Neural cell (in vitro differentiated cells): ENCODE measurements around the gene MEX3D.

Source experiments
- CTCF ChIP-seq: fragments of 450-650 bp; IDR thresholded peaks from 2 replicates; pipeline ENCODE4 v1.5.1; 2014; ENCODE audit warnings: antibody characterized with exemption, mild to moderate bottlenecking, moderate library complexity; ENCODE audit not compliant: poor library complexity, severe bottlenecking
- EZH2 ChIP-seq: fragments of 200-600, 300-800 bp; shearing (Covaris generic), sonication (generic); IDR thresholded peaks from 2 replicates; pipeline ENCODE4 v1.6.1; 2014; ENCODE audit warnings: antibody characterized with exemption, low read length, borderline replicate concordance, mild to moderate bottlenecking; ENCODE audit not compliant: insufficient read depth, poor library complexity, severe bottlenecking
- RAD21 ChIP-seq: fragments of 450-650 bp; conservative IDR thresholded peaks from 2 replicates; pipeline ENCODE4 v1.6.1; 2014; ENCODE audit warnings: antibody characterized with exemption, mild to moderate bottlenecking, moderate library complexity
- TF ChIP-seq, protein P1 (sequence below): IDR thresholded peaks from 2 replicates; pipeline ENCODE4 v1.6.1; 2012; ENCODE audit warnings: borderline replicate concordance

- TF ChIP-seq CTCF (no peak), RAD21 (no peak), EZH2 (no peak)
- TF ChIP-seq, protein P1, sequence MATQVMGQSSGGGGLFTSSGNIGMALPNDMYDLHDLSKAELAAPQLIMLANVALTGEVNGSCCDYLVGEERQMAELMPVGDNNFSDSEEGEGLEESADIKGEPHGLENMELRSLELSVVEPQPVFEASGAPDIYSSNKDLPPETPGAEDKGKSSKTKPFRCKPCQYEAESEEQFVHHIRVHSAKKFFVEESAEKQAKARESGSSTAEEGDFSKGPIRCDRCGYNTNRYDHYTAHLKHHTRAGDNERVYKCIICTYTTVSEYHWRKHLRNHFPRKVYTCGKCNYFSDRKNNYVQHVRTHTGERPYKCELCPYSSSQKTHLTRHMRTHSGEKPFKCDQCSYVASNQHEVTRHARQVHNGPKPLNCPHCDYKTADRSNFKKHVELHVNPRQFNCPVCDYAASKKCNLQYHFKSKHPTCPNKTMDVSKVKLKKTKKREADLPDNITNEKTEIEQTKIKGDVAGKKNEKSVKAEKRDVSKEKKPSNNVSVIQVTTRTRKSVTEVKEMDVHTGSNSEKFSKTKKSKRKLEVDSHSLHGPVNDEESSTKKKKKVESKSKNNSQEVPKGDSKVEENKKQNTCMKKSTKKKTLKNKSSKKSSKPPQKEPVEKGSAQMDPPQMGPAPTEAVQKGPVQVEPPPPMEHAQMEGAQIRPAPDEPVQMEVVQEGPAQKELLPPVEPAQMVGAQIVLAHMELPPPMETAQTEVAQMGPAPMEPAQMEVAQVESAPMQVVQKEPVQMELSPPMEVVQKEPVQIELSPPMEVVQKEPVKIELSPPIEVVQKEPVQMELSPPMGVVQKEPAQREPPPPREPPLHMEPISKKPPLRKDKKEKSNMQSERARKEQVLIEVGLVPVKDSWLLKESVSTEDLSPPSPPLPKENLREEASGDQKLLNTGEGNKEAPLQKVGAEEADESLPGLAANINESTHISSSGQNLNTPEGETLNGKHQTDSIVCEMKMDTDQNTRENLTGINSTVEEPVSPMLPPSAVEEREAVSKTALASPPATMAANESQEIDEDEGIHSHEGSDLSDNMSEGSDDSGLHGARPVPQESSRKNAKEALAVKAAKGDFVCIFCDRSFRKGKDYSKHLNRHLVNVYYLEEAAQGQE: no peak
These were observed 30.8 kb upstream of the MEX3D start for GRCh38 chr19:1598777-1599459.
